NOMO-1 treated with DMSO at 0.1 percent for 48 hours (cell line): ENCODE data around the gene NFATC2.

Source experiments
- DNase-seq: peaks from one replicate; lab custom pipeline; 2025; ENCODE audit not compliant: unreplicated experiment; lab: John Stamatoyannopoulos, UW

The NFATC2 gene

GRCh38 chr20:51542571-51543421, at the start of gene NFATC2:
TSS of gene NFATC2 (minus strand) at chr20:51542719. CDS start at chr20:51542499, 220 bp downstream.
- peak; percentile 33 for DNase-seq

DNA sequence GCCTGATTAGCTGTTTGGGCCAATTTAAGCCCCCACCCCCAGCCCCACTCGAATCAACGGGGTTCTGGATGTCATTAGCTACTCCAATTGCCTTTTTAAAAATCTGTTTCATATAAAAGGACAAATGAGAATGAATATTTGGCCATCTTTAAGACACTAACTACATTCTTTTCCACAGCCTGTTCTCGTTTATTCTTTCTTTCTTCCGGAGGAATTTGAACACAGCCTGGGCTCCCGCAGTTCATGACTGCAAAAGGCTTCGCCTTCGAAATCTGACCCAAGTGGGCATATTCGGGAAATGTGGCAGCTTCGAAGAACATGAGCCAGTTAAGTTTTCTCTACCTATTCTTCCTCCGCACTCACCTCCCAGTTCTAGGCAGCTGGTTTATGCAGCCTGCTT, 49.4 kb upstream of the NFATC2 start:
- DNase-seq: no peak

DNA sequence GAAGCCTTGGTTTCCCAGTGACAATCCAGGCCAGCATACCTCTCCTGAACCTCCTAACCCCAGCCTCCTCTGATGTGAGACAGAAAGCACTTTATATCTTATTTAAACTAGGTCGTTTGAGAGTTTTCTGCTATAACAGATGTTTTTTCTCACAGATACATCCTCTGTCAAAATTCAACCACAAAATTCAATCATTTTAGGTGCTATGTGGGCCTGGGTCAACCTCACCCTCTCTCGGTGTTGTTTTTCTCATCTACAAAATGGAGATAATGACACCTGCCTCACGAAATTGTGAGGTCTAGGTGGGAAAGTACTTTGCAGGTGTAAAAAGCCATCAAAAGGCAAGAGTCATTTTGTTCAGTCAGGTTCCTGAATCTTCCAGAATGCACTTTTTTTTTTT, 46.2 kb upstream of the NFATC2 start:
- DNase-seq: no peak

DNA sequence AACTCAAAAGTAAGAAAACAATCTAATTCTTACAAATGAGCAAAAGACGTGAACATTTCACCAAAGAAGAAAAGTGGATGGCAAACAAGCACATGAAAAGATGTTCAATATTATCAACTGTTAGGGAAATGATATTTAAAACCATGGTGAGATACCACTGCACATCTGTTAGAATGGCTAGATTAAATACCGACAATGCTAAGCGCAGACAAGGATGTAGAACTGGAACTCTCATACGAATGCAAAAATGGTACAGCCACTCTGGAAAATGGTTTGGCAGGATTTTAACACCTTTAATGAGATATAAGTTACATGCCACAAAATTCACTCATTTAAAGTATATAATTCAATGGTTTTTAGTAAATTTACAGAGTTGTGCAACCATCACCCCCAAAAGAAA, 44.6 kb upstream of the NFATC2 start:
- no peak for DNase-seq

DNA sequence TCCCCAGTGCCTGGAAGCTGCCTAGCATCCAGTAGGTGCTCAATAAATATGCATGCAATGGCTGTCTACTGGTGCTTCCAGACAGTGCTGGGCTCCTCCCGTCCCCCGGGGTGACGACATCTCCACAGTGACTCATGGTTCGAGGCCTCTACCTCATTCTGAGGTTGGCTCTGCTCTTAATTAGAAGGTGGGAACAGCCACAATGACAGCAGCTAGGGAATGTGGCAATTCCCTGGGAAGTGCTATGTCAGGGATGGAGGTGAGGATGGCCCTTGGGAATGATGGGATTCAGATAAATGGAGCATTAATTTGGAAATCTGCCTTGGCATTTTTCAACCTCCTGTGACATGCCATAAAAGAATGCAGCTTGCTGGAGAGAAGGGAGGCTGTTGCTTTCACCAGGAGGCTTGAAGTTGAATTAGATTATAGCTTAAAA, 43.5 kb upstream of the NFATC2 start:
- DNase-seq: no peak

- no peak for DNase-seq
Measured at GRCh38 chr20:51585148-51585547, 42.6 kb upstream of the NFATC2 start.

GRCh38 chr20:51584737-51585136, 42.2 kb upstream of the NFATC2 start:
- no peak for DNase-seq

GRCh38 chr20:51584116-51584515, 41.6 kb upstream of the NFATC2 start:
- DNase-seq: no peak

GRCh38 chr20:51583499-51583898, 41.0 kb upstream of the NFATC2 start:
- DNase-seq: no peak

DNA sequence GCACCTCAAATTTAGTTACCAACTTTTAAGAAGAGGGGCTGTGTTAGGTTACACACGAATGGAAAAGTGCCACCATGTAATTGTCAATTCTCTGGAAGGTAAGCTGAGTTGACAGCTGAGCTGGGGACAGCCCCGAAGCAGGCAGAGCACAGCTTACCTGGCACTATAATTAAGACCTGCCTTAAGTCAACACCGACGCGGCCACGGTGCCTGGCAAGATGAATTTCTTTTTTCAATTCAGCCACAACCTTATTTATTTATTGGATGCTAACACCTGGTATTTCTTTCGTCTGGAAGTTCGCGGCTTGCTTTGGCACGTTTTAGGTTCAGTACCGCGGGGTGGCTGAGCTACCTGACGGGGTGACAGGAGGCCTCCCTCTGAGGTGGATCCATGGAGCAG, 40.6 kb upstream of the NFATC2 start:
- DNase-seq: no peak

DNA sequence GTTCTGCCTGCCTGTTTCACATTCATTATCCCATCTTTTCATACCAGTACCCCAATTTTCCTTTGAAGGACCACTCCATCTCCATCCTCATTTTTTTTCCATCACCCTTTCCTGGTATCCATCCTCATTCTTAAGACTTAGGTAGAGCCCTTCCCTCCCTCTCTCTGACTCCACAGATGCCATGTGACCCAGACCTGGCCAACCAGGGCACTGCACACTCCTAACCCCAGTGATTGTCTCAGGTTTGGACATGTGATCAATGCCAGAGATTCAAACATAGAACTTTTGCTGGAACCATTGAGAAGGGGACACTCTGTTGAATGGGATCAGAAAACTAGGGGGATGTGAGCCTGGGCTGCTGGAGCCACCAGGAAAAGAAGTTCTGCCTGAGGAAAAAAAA, 39.1 kb upstream of the NFATC2 start:
- no peak for DNase-seq

DNA sequence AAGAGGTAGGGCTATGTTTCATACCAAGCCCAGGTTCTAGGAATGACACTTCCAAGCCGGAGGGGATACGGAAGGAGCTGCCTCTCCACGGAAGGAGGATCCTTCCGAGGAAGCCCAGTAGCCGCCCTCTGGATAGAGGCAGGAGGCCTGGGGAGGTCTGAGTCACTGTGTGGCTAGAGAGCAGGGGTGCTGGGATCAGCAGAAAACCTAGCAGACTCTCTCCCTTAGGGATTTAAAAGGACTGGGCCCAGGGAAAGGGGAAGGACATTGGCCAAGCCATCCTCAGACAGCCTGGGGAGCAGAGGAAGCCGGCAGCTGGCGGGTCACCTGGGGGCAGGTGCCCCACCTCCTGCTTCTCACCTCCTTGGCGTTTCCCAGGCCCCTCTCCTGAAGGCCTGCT, 36.6 kb upstream of the NFATC2 start:
- no peak for DNase-seq

DNA sequence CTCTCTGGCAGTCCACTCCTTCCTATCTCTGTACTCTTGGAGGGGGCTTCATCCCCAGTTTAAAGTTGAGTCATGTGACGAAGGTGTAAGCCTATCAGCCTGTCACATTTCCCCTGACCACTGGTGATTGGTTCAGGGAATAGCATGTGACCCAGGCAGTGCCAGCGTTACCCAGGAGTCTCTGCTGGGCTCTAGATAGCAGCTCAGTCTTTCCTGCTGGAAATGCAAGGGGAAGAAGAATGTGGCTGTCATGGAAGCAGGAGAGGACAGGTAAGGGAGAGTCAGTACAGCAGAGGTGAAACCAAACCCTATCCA, 35.6 kb upstream of the NFATC2 start:
- DNase-seq: no peak

GRCh38 chr20:51577432-51578144, 35.1 kb upstream of the NFATC2 start:
- DNase-seq: no peak

DNA sequence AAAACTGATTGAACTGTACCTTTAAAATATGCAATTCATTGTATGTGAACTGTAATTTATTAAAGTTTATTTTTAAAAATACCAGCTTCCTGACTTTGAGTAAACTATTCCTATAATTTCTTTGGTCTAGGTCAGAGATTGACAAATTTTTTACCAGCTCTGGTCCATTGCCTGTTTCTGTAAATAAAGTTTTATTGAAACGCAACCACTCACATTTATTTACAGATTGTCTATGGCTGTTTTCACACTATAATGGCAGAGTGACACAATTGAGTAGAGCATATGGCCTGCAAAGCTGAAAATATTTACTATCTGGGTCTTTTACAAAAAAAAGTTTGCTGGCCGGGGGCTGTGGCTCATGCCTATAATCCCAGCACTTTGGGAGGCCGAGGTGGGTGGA, 33.0 kb upstream of the NFATC2 start:
- no peak for DNase-seq

GRCh38 chr20:51574248-51575033, 31.9 kb upstream of the NFATC2 start:
- no peak for DNase-seq

GRCh38 chr20:51573576-51574243, 31.2 kb upstream of the NFATC2 start:
- no peak for DNase-seq

DNA sequence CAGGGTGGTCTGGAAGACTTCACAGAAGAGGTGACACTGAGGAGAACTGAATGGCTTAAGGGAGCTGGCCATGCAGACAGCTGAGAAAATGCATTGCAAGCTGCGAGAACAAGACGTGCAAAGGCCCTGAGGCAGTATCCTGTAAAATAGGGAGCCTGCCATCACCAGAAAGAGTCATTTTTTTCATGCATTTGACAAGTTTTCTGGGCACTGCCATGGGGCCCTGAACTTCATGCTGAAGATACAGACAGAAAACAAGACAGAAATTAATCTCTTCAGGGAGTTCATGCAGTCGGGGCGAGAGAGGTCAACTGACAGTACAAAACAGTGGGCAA, 28.9 kb upstream of the NFATC2 start:
- DNase-seq: no peak

- no peak for DNase-seq
Measured at GRCh38 chr20:51570739-51571459, 28.4 kb upstream of the NFATC2 start.

GRCh38 chr20:51569815-51570738, 27.6 kb upstream of the NFATC2 start:
- DNase-seq: no peak
